ENCODE results near the gene ELL. TPM values are rescaled to one million over a fixed set of nuclear protein-coding genes. Genes with fewer than 3 reads are reported as not detected.

The ELL gene
- total RNA-seq, 1 donor from 2014 or later = 7.9 TPM

DNA sequence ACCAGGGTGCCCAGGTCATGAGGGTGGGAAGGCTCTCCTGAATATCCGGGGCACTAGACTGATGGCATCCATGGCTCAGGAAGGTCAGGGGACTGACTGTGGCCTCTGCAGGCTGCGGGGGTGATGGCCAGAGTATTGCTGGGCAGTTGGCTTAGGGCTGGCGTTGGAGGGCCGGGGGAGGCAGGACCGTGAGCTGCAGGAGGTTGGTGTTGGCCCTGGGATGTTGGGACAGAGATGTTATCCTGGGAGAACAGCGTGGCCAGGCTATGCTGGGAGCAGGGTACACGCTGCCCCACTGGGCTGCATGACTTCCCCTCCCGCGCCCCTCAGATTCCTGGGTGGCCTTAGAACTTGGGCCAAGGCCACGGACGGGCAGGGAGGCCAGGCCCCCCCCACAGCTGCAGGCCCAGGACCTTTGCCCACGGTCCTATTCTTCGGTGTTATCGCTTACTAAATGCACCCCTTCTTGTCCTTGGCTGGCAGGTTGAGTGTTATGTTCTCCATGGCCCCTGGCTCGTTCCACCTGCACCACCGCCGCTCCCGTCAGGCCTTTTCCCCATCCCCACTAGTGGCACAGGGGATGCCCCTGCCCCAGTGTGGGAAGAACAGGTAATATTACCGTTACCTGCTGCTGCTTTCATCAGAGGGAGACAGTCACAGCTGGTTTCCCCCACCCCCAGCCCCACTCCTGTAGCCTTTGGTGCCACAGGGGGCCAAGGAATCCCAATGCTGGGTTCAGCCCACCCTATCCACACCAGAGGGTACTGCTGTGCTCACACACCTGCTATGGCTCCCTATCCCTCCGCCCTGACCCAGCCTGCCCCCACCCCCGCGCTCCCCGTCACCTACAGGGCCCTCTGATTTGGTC is 80.7 kb downstream of the ELL start:
- H3K9me3 ChIP-seq (replicated peaks) = no peaks in the 10 kb centered on the region
- intact Hi-C loops (cut with micrococcal nuclease) = no loop called here
- H3K4me3 ChIP-seq = no peak overlapping the region
- H3K36me3 ChIP-seq = peaks cover 29% of the 10 kb centered on the region
- no peak overlapping the region for H3K27ac ChIP-seq (replicated peaks)
- TF ChIP-seq, protein P1, sequence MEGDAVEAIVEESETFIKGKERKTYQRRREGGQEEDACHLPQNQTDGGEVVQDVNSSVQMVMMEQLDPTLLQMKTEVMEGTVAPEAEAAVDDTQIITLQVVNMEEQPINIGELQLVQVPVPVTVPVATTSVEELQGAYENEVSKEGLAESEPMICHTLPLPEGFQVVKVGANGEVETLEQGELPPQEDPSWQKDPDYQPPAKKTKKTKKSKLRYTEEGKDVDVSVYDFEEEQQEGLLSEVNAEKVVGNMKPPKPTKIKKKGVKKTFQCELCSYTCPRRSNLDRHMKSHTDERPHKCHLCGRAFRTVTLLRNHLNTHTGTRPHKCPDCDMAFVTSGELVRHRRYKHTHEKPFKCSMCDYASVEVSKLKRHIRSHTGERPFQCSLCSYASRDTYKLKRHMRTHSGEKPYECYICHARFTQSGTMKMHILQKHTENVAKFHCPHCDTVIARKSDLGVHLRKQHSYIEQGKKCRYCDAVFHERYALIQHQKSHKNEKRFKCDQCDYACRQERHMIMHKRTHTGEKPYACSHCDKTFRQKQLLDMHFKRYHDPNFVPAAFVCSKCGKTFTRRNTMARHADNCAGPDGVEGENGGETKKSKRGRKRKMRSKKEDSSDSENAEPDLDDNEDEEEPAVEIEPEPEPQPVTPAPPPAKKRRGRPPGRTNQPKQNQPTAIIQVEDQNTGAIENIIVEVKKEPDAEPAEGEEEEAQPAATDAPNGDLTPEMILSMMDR (IDR thresholded peaks at IDR 0.05; ENCODE audit: borderline replicate concordance) = no peak
- no peak for DNase-seq
- H3K4me1 ChIP-seq = peaks cover 38% of the 10 kb centered on the region
- H3K27me3 ChIP-seq (ENCODE audit: low read depth) = no peaks in the 10 kb centered on the region

- peak; percentile 27 for DNase-seq
- Histone ChIP-seq H3K4me1 (peaks cover 39% of the 10 kb centered on the region), H3K4me3 (no peak overlapping the region), H3K36me3 (peaks cover 28% of the 10 kb centered on the region), H3K9me3 (replicated peaks) (no peaks in the 10 kb centered on the region), H3K27me3 (ENCODE audit: low read depth) (no peaks in the 10 kb centered on the region), H3K27ac (replicated peaks) (no peak overlapping the region)
- intact Hi-C loops (cut with micrococcal nuclease) = no loop called here
- TF ChIP-seq, protein P1 (IDR thresholded peaks at IDR 0.05; ENCODE audit: borderline replicate concordance) = peak; percentile 43
Measured at GRCh38 chr19:18440415-18440877, 81.4 kb downstream of the ELL start.

GRCh38 chr19:18439910-18440237 is 82.0 kb downstream of the ELL start:
- Histone ChIP-seq H3K36me3 (peaks cover 28% of the 10 kb centered on the region), H3K27me3 (ENCODE audit: low read depth) (no peaks in the 10 kb centered on the region), H3K9me3 (replicated peaks) (no peaks in the 10 kb centered on the region), H3K4me1 (peaks cover 39% of the 10 kb centered on the region), H3K4me3 (no peak overlapping the region), H3K27ac (replicated peaks) (peak overlapping the region; percentile 86)
- DNase-seq = no peak
- TF ChIP-seq, protein P1 (IDR thresholded peaks at IDR 0.05; ENCODE audit: borderline replicate concordance) = no peak
- intact Hi-C loops (cut with micrococcal nuclease) = no loop called here

- Histone ChIP-seq H3K4me3 (no peak overlapping the region), H3K4me1 (peaks cover 42% of the 10 kb centered on the region), H3K36me3 (peaks cover 23% of the 10 kb centered on the region), H3K9me3 (replicated peaks) (no peaks in the 10 kb centered on the region), H3K27ac (replicated peaks) (peak overlapping the region; percentile 86), H3K27me3 (ENCODE audit: low read depth) (no peaks in the 10 kb centered on the region)
- no peak for DNase-seq
- TF ChIP-seq, protein P1 (IDR thresholded peaks at IDR 0.05; ENCODE audit: borderline replicate concordance) = no peak
- intact Hi-C loops (cut with micrococcal nuclease) = no loop called here
Measured at GRCh38 chr19:18439025-18439909, 82.6 kb downstream of the ELL start.

DNA sequence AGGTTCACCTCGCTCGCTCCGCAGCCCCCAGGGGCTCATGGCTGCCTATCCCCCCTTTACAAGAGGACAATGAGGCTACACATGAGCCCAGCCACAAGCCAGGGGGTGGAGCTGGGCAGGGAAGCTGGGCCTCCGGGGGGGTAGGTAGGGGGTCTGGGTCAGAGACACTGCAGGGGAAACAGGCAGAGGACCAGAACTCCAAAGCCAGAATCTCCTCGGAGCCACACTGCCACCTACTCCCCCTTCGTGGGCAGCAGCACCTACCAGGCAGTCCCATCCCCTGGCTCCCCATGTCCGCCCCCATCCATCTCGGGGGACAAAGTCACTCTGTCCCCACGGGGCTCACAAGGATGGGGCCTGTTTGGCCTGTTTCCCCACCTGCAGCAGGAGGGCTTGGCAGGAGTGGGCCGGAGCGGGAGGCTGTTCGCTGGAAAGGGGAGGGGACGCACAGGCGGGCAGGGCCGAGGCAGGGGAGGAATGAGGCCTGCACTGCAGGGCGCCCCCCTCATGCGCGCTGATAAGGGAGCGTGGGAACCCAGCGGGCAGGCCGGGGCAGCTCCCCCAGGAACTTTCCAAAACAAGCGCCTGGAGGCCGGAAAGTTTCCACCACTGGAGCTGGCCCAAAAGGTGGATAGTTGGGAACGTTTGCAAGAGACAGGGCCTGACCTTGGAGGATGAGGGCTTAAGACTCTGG is 83.4 kb downstream of the ELL start:
- H3K36me3 ChIP-seq = peaks cover 15% of the 10 kb centered on the region
- intact Hi-C loops (cut with micrococcal nuclease) = no loop called here
- peaks cover 49% of the 10 kb centered on the region for H3K4me1 ChIP-seq
- peak overlapping the region; percentile 84 for H3K4me3 ChIP-seq
- peak overlapping the region; percentile 86 for H3K27ac ChIP-seq (replicated peaks)
- DNase-seq = peak; percentile 60
- no peaks in the 10 kb centered on the region for H3K9me3 ChIP-seq (replicated peaks)
- TF ChIP-seq, protein P1 (IDR thresholded peaks at IDR 0.05; ENCODE audit: borderline replicate concordance) = no peak
- H3K27me3 ChIP-seq (ENCODE audit: low read depth) = no peaks in the 10 kb centered on the region

Data from left ventricle myocardium inferior (tissue), 1 donor.